Measurements from ENCODE around the gene CDKN1C.

The CDKN1C gene

GRCh38 chr11:2841411-2842190 is 44.0 kb downstream of the CDKN1C start:
- DNase-seq: no peak

GRCh38 chr11:2839395-2839943 is 46.1 kb downstream of the CDKN1C start:
- DNase-seq: no peak

- no peak for DNase-seq
These were observed 46.8 kb downstream of the CDKN1C start for GRCh38 chr11:2838676-2839294.

- no peak for DNase-seq
These were observed 47.5 kb downstream of the CDKN1C start for GRCh38 chr11:2838091-2838490.

- no peak for DNase-seq
These were observed 47.9 kb downstream of the CDKN1C start for GRCh38 chr11:2837651-2838050.

- no peak for DNase-seq
These were observed 48.4 kb downstream of the CDKN1C start for GRCh38 chr11:2837096-2837601.

- no peak for DNase-seq
These were observed 49.1 kb downstream of the CDKN1C start for GRCh38 chr11:2836315-2837095.

- no peak for DNase-seq
These were observed 49.8 kb downstream of the CDKN1C start for GRCh38 chr11:2835751-2836150.

GRCh38 chr11:2835296-2835695 is 50.3 kb downstream of the CDKN1C start:
- no peak for DNase-seq

- no peak for DNase-seq
These were observed 50.9 kb downstream of the CDKN1C start for GRCh38 chr11:2834503-2835273.

GRCh38 chr11:2833716-2834502 is 51.7 kb downstream of the CDKN1C start:
- DNase-seq: no peak
